Neuronal stem cell (in vitro differentiated cells): Measurements from ENCODE around the gene PRSS12.
A peak's percentile ranks its signal among the peaks of the same experiment; 100 is the strongest.

Experiments used
- DNase-seq: peaks from one replicate; pipeline ENCODE4 v3.0.0-alpha.2; 2013; ENCODE audit warnings: low spot score
- H2AFZ ChIP-seq: one replicate; pipeline ENCODE4 v1.6.1; 2013; ENCODE audit warnings: mild to moderate bottlenecking, low read length, inconsistent platforms
- H2AK5ac ChIP-seq: 2 replicates; pipeline ENCODE4 v1.6.1; 2013; ENCODE audit warnings: low read depth, mild to moderate bottlenecking, inconsistent platforms, low read length, moderate library complexity, mixed read lengths
- H2BK120ac ChIP-seq: 2 replicates; pipeline ENCODE4 v1.6.1; 2013; ENCODE audit warnings: low read depth, mild to moderate bottlenecking, inconsistent platforms, low read length, moderate library complexity, mixed read lengths
- H2BK12ac ChIP-seq: one replicate; pipeline ENCODE4 v1.6.1; 2013; ENCODE audit warnings: low read length, inconsistent platforms
- H2BK15ac ChIP-seq: 2 replicates; pipeline ENCODE4 v1.6.1; 2013; ENCODE audit warnings: mild to moderate bottlenecking, low read length, inconsistent platforms, mixed read lengths
- H2BK5ac ChIP-seq: one replicate; pipeline ENCODE4 v1.6.1; 2013; ENCODE audit warnings: inconsistent platforms, mild to moderate bottlenecking, low read length, moderate library complexity
- H3K14ac ChIP-seq: one replicate; pipeline ENCODE4 v1.6.1; 2013; ENCODE audit warnings: low read length, inconsistent platforms
- H3K18ac ChIP-seq: 2 replicates; pipeline ENCODE4 v1.6.1; 2013; ENCODE audit warnings: low read length, inconsistent platforms
- H3K23ac ChIP-seq: 2 replicates; pipeline ENCODE4 v1.6.1; 2013; ENCODE audit warnings: low read depth, mild to moderate bottlenecking, mixed read lengths, low read length, inconsistent platforms; ENCODE audit not compliant: poor library complexity
- H3K27ac ChIP-seq: replicated peaks from 3 replicates; pipeline ENCODE4 v1.5.1; 2013; ENCODE audit warnings: low read length, inconsistent platforms
- H3K27me3 ChIP-seq, 3 experiments: 2 replicates each; pipeline ENCODE4 v1.6.1; 2013; ENCODE audit warnings: low read length in 3 of 3, mild to moderate bottlenecking in 2 of 3, inconsistent platforms in 1 of 3, low read depth in 1 of 3, mixed read lengths in 1 of 3, moderate library complexity in 1 of 3; ENCODE audit not compliant: control insufficient read depth in 3 of 3, insufficient read depth in 3 of 3
- H3K36me3 ChIP-seq, 2 donors: replicated peaks in 1 of 2; 2 replicates each; pipeline ENCODE4 v1.6.1; 2013; ENCODE audit warnings: low read length in 2 of 2; ENCODE audit not compliant: control insufficient read depth in 2 of 2, insufficient read depth in 2 of 2
- H3K4ac ChIP-seq: 2 replicates; pipeline ENCODE4 v1.6.1; 2013; ENCODE audit warnings: inconsistent platforms, mild to moderate bottlenecking, low read length, moderate library complexity
- H3K4me1 ChIP-seq, 2 donors: 1 replicate in 1 of 2; 2 replicates in 1 of 2; pipeline ENCODE4 v1.6.1; 2013; ENCODE audit warnings: low read length in 2 of 2, low read depth in 1 of 2; ENCODE audit not compliant: control insufficient read depth in 2 of 2, insufficient read depth in 1 of 2
- H3K4me2 ChIP-seq: one replicate; pipeline ENCODE4 v1.6.1; 2013; ENCODE audit warnings: mild to moderate bottlenecking, low read length, inconsistent platforms; ENCODE audit not compliant: insufficient read depth, poor library complexity, severe bottlenecking
- H3K4me3 ChIP-seq, 2 donors: 2 replicates each; pipeline ENCODE4 v1.5.1; 2013; ENCODE audit warnings: low read length in 2 of 2, mild to moderate bottlenecking in 2 of 2, inconsistent platforms in 1 of 2, moderate library complexity in 1 of 2
- H3K79me1 ChIP-seq: one replicate; pipeline ENCODE4 v1.6.1; 2013; ENCODE audit warnings: low read depth, mild to moderate bottlenecking, inconsistent platforms, low read length, moderate library complexity
- H3K9ac ChIP-seq: one replicate; pipeline ENCODE4 v1.6.1; 2013; ENCODE audit warnings: mild to moderate bottlenecking, low read depth, low read length, inconsistent platforms; ENCODE audit not compliant: poor library complexity
- H3K9me3 ChIP-seq, 2 donors: replicated peaks in 1 of 2; 2 replicates each; pipeline versions ENCODE3 to v1.6.1; 2013; ENCODE audit warnings: low read length in 2 of 2, mild to moderate bottlenecking in 2 of 2, inconsistent platforms in 1 of 2, low read depth in 1 of 2, mixed read lengths in 1 of 2, moderate library complexity in 1 of 2; ENCODE audit not compliant: control insufficient read depth in 2 of 2, insufficient read depth in 1 of 2
- H4K8ac ChIP-seq: one replicate; pipeline ENCODE4 v1.6.1; 2013; ENCODE audit warnings: low read depth, mild to moderate bottlenecking, inconsistent platforms, low read length, moderate library complexity
- H4K91ac ChIP-seq: one replicate; pipeline ENCODE4 v1.6.1; 2013; ENCODE audit warnings: low read length, low read depth, mild to moderate bottlenecking, inconsistent platforms; ENCODE audit not compliant: poor library complexity
- WGBS, 2 donors: extraction: QIAGEN DNeasy Blood & Tissue Kit; methylation state at CpG; one replicate each; pipeline ENCODE4 v1.1.7; 2013; ENCODE audit warnings: missing lambda C conversion rate in 2 of 2, mixed read lengths in 1 of 2; ENCODE audit not compliant: insufficient read length in 2 of 2, insufficient replicate concordance in 1 of 2; ENCODE audit errors: extremely low coverage in 2 of 2; 5-methylcytosine and 5-hydroxymethylcytosine counted together

The PRSS12 gene

DNA sequence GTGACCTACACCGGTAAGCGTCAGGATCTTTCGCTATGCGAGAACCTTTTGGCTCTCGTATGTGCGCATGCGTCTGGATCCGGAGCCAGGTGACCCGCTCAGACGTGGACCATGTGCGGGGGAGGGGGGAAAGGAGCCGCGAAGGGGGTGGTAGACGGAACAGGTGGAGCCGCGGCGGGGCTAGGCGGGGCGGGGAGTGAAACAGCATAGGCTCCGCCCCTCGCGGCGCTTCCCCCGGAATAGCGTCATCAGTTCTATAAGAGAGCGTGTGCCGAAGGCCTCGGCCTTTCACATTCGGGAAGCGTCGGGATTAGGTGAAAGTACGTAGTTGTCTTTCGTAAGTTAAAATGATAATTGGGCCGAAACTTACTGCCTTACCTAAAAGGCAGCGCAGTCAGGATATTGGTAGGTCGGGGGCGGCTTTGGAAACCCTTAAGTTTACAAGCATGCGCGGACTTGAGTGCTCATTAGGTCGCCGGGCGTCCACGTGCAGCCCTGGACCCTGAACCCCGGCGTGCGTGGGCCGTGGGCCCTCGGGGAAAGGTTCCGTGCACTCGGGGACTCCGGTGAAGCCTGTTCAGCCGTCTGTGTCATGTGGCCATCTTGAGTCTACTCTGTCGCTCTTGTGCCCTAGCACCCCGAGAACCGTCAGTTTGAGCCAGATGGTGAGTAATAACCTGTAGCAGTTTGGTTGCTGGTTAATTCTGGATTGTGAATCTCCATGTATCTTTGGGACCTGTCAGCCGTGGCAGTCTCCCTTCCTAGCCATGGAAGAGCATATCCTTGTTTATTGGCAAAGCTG, 74.1 kb downstream of the PRSS12 start:
- no peak overlapping the region for H2BK5ac ChIP-seq
- no peak overlapping the region for H4K91ac ChIP-seq

DNA sequence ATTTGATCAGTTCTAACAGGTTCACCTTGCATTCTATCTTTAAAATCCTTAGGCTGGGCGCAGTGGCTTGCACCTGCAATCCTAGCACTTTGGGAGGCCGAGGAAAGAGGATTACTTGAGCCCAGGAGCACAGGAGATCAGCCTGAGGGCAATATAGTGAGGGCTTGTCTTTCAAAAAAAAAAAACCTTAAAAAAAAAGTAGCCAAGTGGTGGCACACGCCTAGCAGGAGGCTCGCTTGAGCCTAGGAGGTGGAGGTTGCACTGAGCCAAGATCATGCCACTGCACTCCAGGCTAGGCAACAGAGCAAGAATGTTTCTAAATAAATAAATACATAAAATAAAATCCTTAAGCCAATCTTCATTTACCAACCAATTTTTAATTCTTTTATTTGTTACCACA, 75.6 kb downstream of the PRSS12 start:
- H4K8ac ChIP-seq = no peak overlapping the region
- H3K4me1 ChIP-seq = peaks cover 0 to 4% of the 10 kb centered on the region in 2 donors
- no peak overlapping the region for H2BK120ac ChIP-seq
- no peak overlapping the region for H3K4me2 ChIP-seq
- H3K9ac ChIP-seq = no peak overlapping the region
- H3K9me3 ChIP-seq = peaks cover 0 to 4% of the 10 kb centered on the region in 2 donors
- H3K23ac ChIP-seq = no peak overlapping the region
- no peak overlapping the region for H2BK12ac ChIP-seq
- no peak overlapping the region for H2BK5ac ChIP-seq
- no peaks in the 10 kb centered on the region for H3K79me1 ChIP-seq
- H3K4me3 ChIP-seq = no peak overlapping the region
- no peak for DNase-seq
- H3K36me3 ChIP-seq = peaks cover 0 to 8% of the 10 kb centered on the region in 2 donors
- peaks cover 0 to 10% (median 0%) of the 10 kb centered on the region in 3 experiments for H3K27me3 ChIP-seq
- no peak overlapping the region for H3K27ac ChIP-seq
- no peak overlapping the region for H2BK15ac ChIP-seq
- H3K18ac ChIP-seq = no peak overlapping the region
- no peak overlapping the region for H4K91ac ChIP-seq
- no peak overlapping the region for H3K14ac ChIP-seq
- H2AK5ac ChIP-seq = no peak overlapping the region
- no CpG with 5 or more reads among the region's 4 CpGs for WGBS, 2 donors
- H3K4ac ChIP-seq = no peak overlapping the region
- no peak overlapping the region for H2AFZ ChIP-seq

More for the DNA sequence above, 74.1 kb downstream of the PRSS12 start:
- H4K8ac ChIP-seq = no peak overlapping the region
- no peak overlapping the region for H2BK15ac ChIP-seq
- H3K23ac ChIP-seq = peak overlapping the region; percentile 75
- peak overlapping the region; percentile 68 for H3K4me2 ChIP-seq
- no peaks in the 10 kb centered on the region for H3K79me1 ChIP-seq
- H3K9me3 ChIP-seq = peaks cover 0 to 4% of the 10 kb centered on the region in 2 donors
- no peak overlapping the region for H3K4ac ChIP-seq
- H2BK12ac ChIP-seq = no peak overlapping the region
- H2AK5ac ChIP-seq = no peak overlapping the region
- DNase-seq = peak; percentile 75
- no peak overlapping the region for H3K14ac ChIP-seq
- peaks cover 0 to 10% (median 0%) of the 10 kb centered on the region in 3 experiments for H3K27me3 ChIP-seq
- peak overlapping the region; percentile 41 for H3K18ac ChIP-seq
- H2BK120ac ChIP-seq = no peak overlapping the region
- H3K27ac ChIP-seq = no peak overlapping the region
- peak overlapping the region; percentile 71 to 94 for H3K4me3 ChIP-seq
- no CpG with 5 or more reads among the region's 56 CpGs for WGBS, 2 donors
- peak overlapping the region; percentile 88 for H3K9ac ChIP-seq
- H3K4me1 ChIP-seq = peaks cover 0 to 4% of the 10 kb centered on the region in 2 donors
- peak overlapping the region; percentile 91 for H2AFZ ChIP-seq
- H3K36me3 ChIP-seq = peaks cover 0 to 8% of the 10 kb centered on the region in 2 donors

GRCh38 chr4:118276580-118276979, 76.2 kb downstream of the PRSS12 start:
- Histone ChIP-seq H2AK5ac (no peak overlapping the region), H3K27me3 (peaks cover 0 to 14% (median 0%) of the 10 kb centered on the region in 3 experiments), H2BK120ac (no peak overlapping the region), H3K36me3 (peaks cover 0 to 8% of the 10 kb centered on the region in 2 donors), H3K4ac (no peak overlapping the region), H2AFZ (no peak overlapping the region), H3K9ac (no peak overlapping the region), H2BK12ac (no peak overlapping the region), H4K91ac (no peak overlapping the region), H3K14ac (no peak overlapping the region), H3K4me3 (no peak overlapping the region), H3K79me1 (no peaks in the 10 kb centered on the region), H3K23ac (no peak overlapping the region), H3K27ac (no peak overlapping the region), H3K4me1 (peaks cover 0 to 1% of the 10 kb centered on the region in 2 donors), H3K4me2 (no peak overlapping the region), H3K9me3 (peaks cover 0 to 4% of the 10 kb centered on the region in 2 donors), H3K18ac (no peak overlapping the region), H4K8ac (no peak overlapping the region), H2BK15ac (no peak overlapping the region), H2BK5ac (no peak overlapping the region)
- no peak for DNase-seq
- no CpG with 5 or more reads among the region's 2 CpGs for WGBS, 2 donors

DNA sequence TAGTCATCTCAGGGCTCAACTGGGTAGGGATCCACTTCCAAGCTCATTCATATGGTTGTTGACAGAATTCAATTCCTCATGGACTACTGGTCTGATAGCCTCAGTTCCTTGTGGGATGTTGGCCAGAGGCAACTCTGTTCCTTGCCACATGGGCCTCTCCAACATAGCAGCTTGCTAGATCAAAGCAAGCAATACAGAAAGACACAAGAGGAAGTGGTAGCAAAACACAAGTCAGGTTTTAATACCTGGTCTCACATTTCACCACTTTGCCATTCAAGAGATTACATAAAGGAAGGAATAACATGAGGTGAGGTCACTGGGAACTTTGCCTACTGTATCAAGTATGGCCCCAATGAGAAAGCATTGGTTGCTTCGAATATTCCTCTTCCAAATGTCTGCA, 79.2 kb downstream of the PRSS12 start:
- Histone ChIP-seq H2BK15ac (no peak overlapping the region), H3K14ac (no peak overlapping the region), H3K4me1 (no peaks in the 10 kb centered on the region), H4K91ac (no peak overlapping the region), H2BK5ac (no peak overlapping the region), H4K8ac (no peak overlapping the region), H3K4me2 (no peak overlapping the region), H2AK5ac (no peak overlapping the region), H3K27ac (no peak overlapping the region), H3K4ac (no peak overlapping the region), H2AFZ (no peak overlapping the region), H3K9me3 (peaks cover 0 to 4% of the 10 kb centered on the region in 2 donors), H3K23ac (no peak overlapping the region), H3K79me1 (no peaks in the 10 kb centered on the region), H3K9ac (no peak overlapping the region), H3K4me3 (no peak overlapping the region), H2BK12ac (no peak overlapping the region), H2BK120ac (no peak overlapping the region), H3K36me3 (no peaks in the 10 kb centered on the region), H3K18ac (no peak overlapping the region), H3K27me3 (peaks cover 0 to 14% (median 0%) of the 10 kb centered on the region in 3 experiments)
- WGBS, 2 donors = no CpG with 5 or more reads among the region's 1 CpG
- DNase-seq = no peak
